Liver (tissue), 9 donors: ENCODE results near the gene PDLIM5. TPM values are rescaled to one million over a fixed set of nuclear protein-coding genes. Genes with fewer than 3 reads are reported as not detected.

Experiments
- DNase-seq: peaks from one replicate; pipeline ENCODE4 v3.0.0-alpha.2; 2017; ENCODE audit warnings: low spot score
- H3K27ac ChIP-seq, 2 donors: one replicate each; pipeline ENCODE4 v1.7.0; 2013; ENCODE audit warnings: inconsistent platforms in 2 of 2, low read length in 2 of 2, control low read depth in 1 of 2, low read depth in 1 of 2, mild to moderate bottlenecking in 1 of 2
- H3K27me3 ChIP-seq, 4 donors: one replicate each; pipeline versions ENCODE4 v1.6.1 to v1.7.0; 2013; ENCODE audit warnings: low read length in 3 of 4, inconsistent platforms in 1 of 4, mild to moderate bottlenecking in 1 of 4, moderate library complexity in 1 of 4; ENCODE audit not compliant: control insufficient read depth in 4 of 4, insufficient read depth in 4 of 4
- H3K36me3 ChIP-seq, 4 donors: one replicate each; pipeline versions ENCODE4 v1.6.1 to v1.7.0; 2013; ENCODE audit warnings: low read length in 3 of 4, mild to moderate bottlenecking in 3 of 4, low read depth in 1 of 4, moderate library complexity in 1 of 4; ENCODE audit not compliant: control insufficient read depth in 4 of 4, insufficient read depth in 3 of 4
- H3K4me1 ChIP-seq, 4 donors: one replicate each; pipeline versions ENCODE4 v1.6.1 to v1.7.0; 2013; ENCODE audit warnings: low read length in 3 of 4, mild to moderate bottlenecking in 3 of 4, moderate library complexity in 1 of 4; ENCODE audit not compliant: control insufficient read depth in 4 of 4, insufficient read depth in 4 of 4
- H3K4me3 ChIP-seq, 3 donors: one replicate each; pipeline versions ENCODE4 v1.6.1 to v1.7.0; 2013; ENCODE audit warnings: low read length in 3 of 3, control low read depth in 1 of 3, low read depth in 1 of 3, mild to moderate bottlenecking in 1 of 3
- H3K9ac ChIP-seq, 2 donors: one replicate each; pipeline ENCODE4 v1.7.0; 2013; ENCODE audit warnings: low read length in 2 of 2, mild to moderate bottlenecking in 2 of 2, moderate library complexity in 2 of 2, control low read depth in 1 of 2, low read depth in 1 of 2
- H3K9me3 ChIP-seq, 4 donors: one replicate each; pipeline versions ENCODE4 v1.6.1 to v1.7.0; 2013; ENCODE audit warnings: low read length in 3 of 4; ENCODE audit not compliant: control insufficient read depth in 4 of 4
- ATF3 ChIP-seq: IDR thresholded peaks from 2 replicates; pipeline ENCODE4 v1.6.1; 2016; ENCODE audit warnings: antibody characterized with exemption
- EGR1 ChIP-seq, 2 donors: IDR thresholded peaks; 2 replicates each; pipeline ENCODE4 v1.6.1; 2016 to 2018; ENCODE audit warnings: antibody characterized with exemption in 2 of 2, low read depth in 2 of 2
- FOXA2 ChIP-seq: IDR thresholded peaks from 2 replicates; pipeline ENCODE4 v1.6.1; 2016; ENCODE audit warnings: antibody characterized with exemption
- GABPA ChIP-seq, 2 donors: IDR thresholded peaks in 1 of 2; conservative IDR thresholded peaks in 1 of 2; 2 replicates each; pipeline ENCODE4 v1.6.1; 2016; ENCODE audit warnings: antibody characterized with exemption in 2 of 2, mild to moderate bottlenecking in 1 of 2, moderate library complexity in 1 of 2
- HNF4A ChIP-seq, 2 donors: conservative IDR thresholded peaks; 2 replicates each; pipeline ENCODE4 v1.6.1; 2016; ENCODE audit warnings: antibody characterized with exemption in 2 of 2, mild to moderate bottlenecking in 2 of 2
- HNF4G ChIP-seq: IDR thresholded peaks from 2 replicates; pipeline ENCODE4 v1.6.1; 2016; ENCODE audit warnings: antibody characterized with exemption
- JUND ChIP-seq, 2 donors: IDR thresholded peaks; 2 replicates each; pipeline ENCODE4 v1.6.1; 2016; ENCODE audit warnings: antibody characterized with exemption in 2 of 2
- MAX ChIP-seq: IDR thresholded peaks from 2 replicates; pipeline ENCODE4 v1.6.1; 2016; ENCODE audit warnings: antibody characterized with exemption
- NR2F2 ChIP-seq: IDR thresholded peaks from 2 replicates; pipeline ENCODE4 v1.6.1; 2016; ENCODE audit warnings: antibody characterized with exemption
- REST ChIP-seq: IDR thresholded peaks from 2 replicates; pipeline ENCODE4 v1.6.1; 2016; ENCODE audit warnings: antibody characterized with exemption, mild to moderate bottlenecking
- SP1 ChIP-seq: IDR thresholded peaks from 2 replicates; pipeline ENCODE4 v1.6.1; 2018; ENCODE audit warnings: antibody characterized with exemption, mild to moderate bottlenecking
- YY1 ChIP-seq: IDR thresholded peaks from 2 replicates; pipeline ENCODE4 v1.6.1; 2016; ENCODE audit warnings: antibody characterized with exemption, mild to moderate bottlenecking
- WGBS: extraction: QIAGEN DNeasy Blood & Tissue Kit; methylation state at CpG from one replicate; pipeline ENCODE4 v1.1.7; 2013; 5-methylcytosine and 5-hydroxymethylcytosine counted together
- polyA plus RNA-seq, 2 donors: library from polyadenylated mRNA; stranded (reverse) in 1 of 2; unstranded in 1 of 2; fragments of 200-250 nt in 1 of 2; fragments of >200 nt in 1 of 2; fragmentation: Nextera tagmentation in 1 of 2; extraction: Ambion mirVana in 1 of 2; gene quantifications; one replicate each; pipeline versions ENCODE4 v1.2.1 to v1.2.3, GENCODE V29; 2013 to 2015
- total RNA-seq, 2 donors: library from RNA; depleted of rRNA; stranded (reverse); fragments of >200 nt; gene quantifications; one replicate each; pipeline ENCODE4 v1.2.3, GENCODE V29; 2014
- TF ChIP-seq, protein P1 (sequence below): IDR thresholded peaks from 2 replicates; pipeline ENCODE4 v1.6.1; 2016; ENCODE audit warnings: antibody characterized with exemption
- TF ChIP-seq, protein P2 (sequence below): fragments of 150-350 bp; IDR thresholded peaks from 2 replicates; pipeline ENCODE4 v1.5.1; 2017; ENCODE audit warnings: improper control_type of control experiment, low read depth, low read length; ENCODE audit not compliant: missing input control
- donor health status: healthy.
- donor health status: healthy.
- donor health status: healthy.
- donor health status: healthy.
- donor health status: healthy.

PDLIM5 gene
- total and polyA plus RNA-seq, 4 donors = 19.1 to 114 (median 67.8) TPM

GRCh38 chr4:94564252-94564651, 112.5 kb downstream of the PDLIM5 start (continued):
- TF ChIP-seq ATF3 (peak; percentile 30), JUND (IDR thresholded peaks at IDR 0.05) (peak; percentile 85 to 88), HNF4A (conservative IDR thresholded peaks at IDR 0.05) (peak; percentile 100)

DNA sequence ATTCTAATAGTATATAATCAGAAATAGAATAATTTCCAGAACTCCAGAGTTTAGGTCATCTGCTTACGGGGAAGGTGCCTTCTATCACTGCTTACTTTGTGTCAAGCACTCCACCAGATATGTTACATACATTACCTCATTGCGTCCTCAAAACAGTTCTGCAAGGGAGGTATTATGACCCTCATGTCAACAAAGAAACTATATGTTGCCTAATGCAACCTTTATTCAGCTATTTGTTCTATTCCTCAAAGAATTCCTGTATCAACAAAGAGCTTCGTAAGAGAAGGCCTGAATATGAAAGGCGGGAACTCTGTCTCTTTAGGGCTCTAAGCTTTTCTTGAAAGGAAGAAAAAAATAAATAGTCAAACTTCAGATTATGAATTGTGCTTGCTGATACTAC, 114.7 kb downstream of the PDLIM5 start:
- no peak overlapping the region for H3K4me3 ChIP-seq
- H3K27ac ChIP-seq = no peak overlapping the region
- H3K9me3 ChIP-seq = no peaks in the 10 kb centered on the region
- H3K9ac ChIP-seq = no peak overlapping the region
- 68% methylated on average over 4 of the region's 4 CpGs for whole genome bisulfite sequencing
- no peak for DNase-seq
- TF ChIP-seq HNF4A (conservative IDR thresholded peaks at IDR 0.05) (no peak), YY1 (no peak), EGR1 (IDR thresholded peaks at IDR 0.05; ENCODE audit: low read depth in 2 of 2) (no peak), ATF3 (no peak)
- H3K27me3 ChIP-seq = no peaks in the 10 kb centered on the region
- H3K4me1 ChIP-seq = peaks cover 9 to 55% (median 32%) of the 10 kb centered on the region in 4 donors
- H3K36me3 ChIP-seq = no peaks in the 10 kb centered on the region

DNA sequence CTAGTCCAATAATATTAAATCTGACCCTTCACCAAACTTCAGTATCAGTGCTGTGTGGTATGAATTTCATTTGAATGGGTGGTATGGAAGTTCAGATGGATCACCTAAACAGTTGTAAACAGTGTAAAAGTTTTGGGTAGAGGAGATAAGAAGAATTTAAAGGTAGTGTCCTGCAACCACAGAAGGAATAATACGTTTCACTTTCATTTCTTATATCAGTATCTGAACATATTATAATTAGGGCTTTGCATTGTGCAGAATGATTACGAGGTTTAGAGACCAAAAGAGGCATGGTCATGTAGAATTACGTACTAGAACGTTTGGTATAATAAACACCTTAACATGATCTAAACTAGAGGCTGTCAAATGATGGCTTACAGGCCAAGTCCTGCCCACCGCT, 116.1 kb downstream of the PDLIM5 start:
- H3K27ac ChIP-seq = no peak overlapping the region
- H3K4me3 ChIP-seq = peak overlapping the region in 1 of 3 donors; percentile 37
- no peaks in the 10 kb centered on the region for H3K27me3 ChIP-seq
- no peak for DNase-seq
- H3K36me3 ChIP-seq = no peaks in the 10 kb centered on the region
- no peaks in the 10 kb centered on the region for H3K9me3 ChIP-seq
- WGBS = 17% methylated on average over 5 of the region's 5 CpGs
- TF ChIP-seq SP1 (no peak), FOXA2 (no peak), HNF4A (conservative IDR thresholded peaks at IDR 0.05) (no peak), YY1 (no peak)
- TF ChIP-seq, protein P1, sequence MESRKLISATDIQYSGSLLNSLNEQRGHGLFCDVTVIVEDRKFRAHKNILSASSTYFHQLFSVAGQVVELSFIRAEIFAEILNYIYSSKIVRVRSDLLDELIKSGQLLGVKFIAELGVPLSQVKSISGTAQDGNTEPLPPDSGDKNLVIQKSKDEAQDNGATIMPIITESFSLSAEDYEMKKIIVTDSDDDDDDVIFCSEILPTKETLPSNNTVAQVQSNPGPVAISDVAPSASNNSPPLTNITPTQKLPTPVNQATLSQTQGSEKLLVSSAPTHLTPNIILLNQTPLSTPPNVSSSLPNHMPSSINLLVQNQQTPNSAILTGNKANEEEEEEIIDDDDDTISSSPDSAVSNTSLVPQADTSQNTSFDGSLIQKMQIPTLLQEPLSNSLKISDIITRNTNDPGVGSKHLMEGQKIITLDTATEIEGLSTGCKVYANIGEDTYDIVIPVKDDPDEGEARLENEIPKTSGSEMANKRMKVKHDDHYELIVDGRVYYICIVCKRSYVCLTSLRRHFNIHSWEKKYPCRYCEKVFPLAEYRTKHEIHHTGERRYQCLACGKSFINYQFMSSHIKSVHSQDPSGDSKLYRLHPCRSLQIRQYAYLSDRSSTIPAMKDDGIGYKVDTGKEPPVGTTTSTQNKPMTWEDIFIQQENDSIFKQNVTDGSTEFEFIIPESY = no peak
- TF ChIP-seq, protein P2, sequence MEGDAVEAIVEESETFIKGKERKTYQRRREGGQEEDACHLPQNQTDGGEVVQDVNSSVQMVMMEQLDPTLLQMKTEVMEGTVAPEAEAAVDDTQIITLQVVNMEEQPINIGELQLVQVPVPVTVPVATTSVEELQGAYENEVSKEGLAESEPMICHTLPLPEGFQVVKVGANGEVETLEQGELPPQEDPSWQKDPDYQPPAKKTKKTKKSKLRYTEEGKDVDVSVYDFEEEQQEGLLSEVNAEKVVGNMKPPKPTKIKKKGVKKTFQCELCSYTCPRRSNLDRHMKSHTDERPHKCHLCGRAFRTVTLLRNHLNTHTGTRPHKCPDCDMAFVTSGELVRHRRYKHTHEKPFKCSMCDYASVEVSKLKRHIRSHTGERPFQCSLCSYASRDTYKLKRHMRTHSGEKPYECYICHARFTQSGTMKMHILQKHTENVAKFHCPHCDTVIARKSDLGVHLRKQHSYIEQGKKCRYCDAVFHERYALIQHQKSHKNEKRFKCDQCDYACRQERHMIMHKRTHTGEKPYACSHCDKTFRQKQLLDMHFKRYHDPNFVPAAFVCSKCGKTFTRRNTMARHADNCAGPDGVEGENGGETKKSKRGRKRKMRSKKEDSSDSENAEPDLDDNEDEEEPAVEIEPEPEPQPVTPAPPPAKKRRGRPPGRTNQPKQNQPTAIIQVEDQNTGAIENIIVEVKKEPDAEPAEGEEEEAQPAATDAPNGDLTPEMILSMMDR = no peak
- no peak overlapping the region for H3K9ac ChIP-seq
- peaks cover 9 to 53% (median 23%) of the 10 kb centered on the region in 4 donors for H3K4me1 ChIP-seq

- TF ChIP-seq SP1 (no peak), ATF3 (no peak), YY1 (no peak), FOXA2 (no peak), MAX (no peak), REST (no peak), HNF4A (conservative IDR thresholded peaks at IDR 0.05) (no peak), JUND (IDR thresholded peaks at IDR 0.05) (no peak), NR2F2 (no peak), HNF4G (no peak), GABPA (IDR thresholded peaks at IDR 0.05 in 1 of 2, conservative IDR thresholded peaks at IDR 0.05 in 1 of 2) (no peak)
- TF ChIP-seq, protein P1 = no peak
- no peaks in the 10 kb centered on the region for H3K9me3 ChIP-seq
- H3K27ac ChIP-seq = no peak overlapping the region
- DNase-seq = no peak
- no peak overlapping the region for H3K9ac ChIP-seq
- WGBS = 90% methylated on average over 1 of the region's 1 CpG
- peaks cover 3 to 34% (median 12%) of the 10 kb centered on the region in 4 donors for H3K4me1 ChIP-seq
- H3K27me3 ChIP-seq = no peaks in the 10 kb centered on the region
- no peak overlapping the region for H3K4me3 ChIP-seq
- peaks cover 0 to 2% (median 1%) of the 10 kb centered on the region in 4 donors for H3K36me3 ChIP-seq
Observed at GRCh38 chr4:94570558-94570957, 118.8 kb downstream of the PDLIM5 start.
